Neuronal stem cell (in vitro differentiated cells): Measurements from ENCODE around the gene IVD.
A peak's percentile ranks its signal among the peaks of the same experiment; 100 is the strongest.

ENCODE experiments used
- DNase-seq: peaks from one replicate; pipeline ENCODE4 v3.0.0-alpha.2; 2013; ENCODE audit warnings: low spot score
- H2AFZ ChIP-seq: one replicate; pipeline ENCODE4 v1.6.1; 2013; ENCODE audit warnings: mild to moderate bottlenecking, low read length, inconsistent platforms
- H2AK5ac ChIP-seq: 2 replicates; pipeline ENCODE4 v1.6.1; 2013; ENCODE audit warnings: low read depth, mild to moderate bottlenecking, inconsistent platforms, low read length, moderate library complexity, mixed read lengths
- H2BK120ac ChIP-seq: 2 replicates; pipeline ENCODE4 v1.6.1; 2013; ENCODE audit warnings: low read depth, mild to moderate bottlenecking, inconsistent platforms, low read length, moderate library complexity, mixed read lengths
- H2BK12ac ChIP-seq: one replicate; pipeline ENCODE4 v1.6.1; 2013; ENCODE audit warnings: low read length, inconsistent platforms
- H2BK15ac ChIP-seq: 2 replicates; pipeline ENCODE4 v1.6.1; 2013; ENCODE audit warnings: mild to moderate bottlenecking, low read length, inconsistent platforms, mixed read lengths
- H2BK5ac ChIP-seq: one replicate; pipeline ENCODE4 v1.6.1; 2013; ENCODE audit warnings: inconsistent platforms, mild to moderate bottlenecking, low read length, moderate library complexity
- H3K14ac ChIP-seq: one replicate; pipeline ENCODE4 v1.6.1; 2013; ENCODE audit warnings: low read length, inconsistent platforms
- H3K18ac ChIP-seq: 2 replicates; pipeline ENCODE4 v1.6.1; 2013; ENCODE audit warnings: low read length, inconsistent platforms
- H3K23ac ChIP-seq: 2 replicates; pipeline ENCODE4 v1.6.1; 2013; ENCODE audit warnings: low read depth, mild to moderate bottlenecking, mixed read lengths, low read length, inconsistent platforms; ENCODE audit not compliant: poor library complexity
- H3K27ac ChIP-seq: replicated peaks from 3 replicates; pipeline ENCODE4 v1.5.1; 2013; ENCODE audit warnings: low read length, inconsistent platforms
- H3K27me3 ChIP-seq, 3 experiments: 2 replicates each; pipeline ENCODE4 v1.6.1; 2013; ENCODE audit warnings: low read length in 3 of 3, mild to moderate bottlenecking in 2 of 3, inconsistent platforms in 1 of 3, low read depth in 1 of 3, mixed read lengths in 1 of 3, moderate library complexity in 1 of 3; ENCODE audit not compliant: control insufficient read depth in 3 of 3, insufficient read depth in 3 of 3
- H3K36me3 ChIP-seq, 2 donors: replicated peaks in 1 of 2; 2 replicates each; pipeline ENCODE4 v1.6.1; 2013; ENCODE audit warnings: low read length in 2 of 2; ENCODE audit not compliant: control insufficient read depth in 2 of 2, insufficient read depth in 2 of 2
- H3K4ac ChIP-seq: 2 replicates; pipeline ENCODE4 v1.6.1; 2013; ENCODE audit warnings: inconsistent platforms, mild to moderate bottlenecking, low read length, moderate library complexity
- H3K4me1 ChIP-seq, 2 donors: 1 replicate in 1 of 2; 2 replicates in 1 of 2; pipeline ENCODE4 v1.6.1; 2013; ENCODE audit warnings: low read length in 2 of 2, low read depth in 1 of 2; ENCODE audit not compliant: control insufficient read depth in 2 of 2, insufficient read depth in 1 of 2
- H3K4me2 ChIP-seq: one replicate; pipeline ENCODE4 v1.6.1; 2013; ENCODE audit warnings: mild to moderate bottlenecking, low read length, inconsistent platforms; ENCODE audit not compliant: insufficient read depth, poor library complexity, severe bottlenecking
- H3K4me3 ChIP-seq, 2 donors: 2 replicates each; pipeline ENCODE4 v1.5.1; 2013; ENCODE audit warnings: low read length in 2 of 2, mild to moderate bottlenecking in 2 of 2, inconsistent platforms in 1 of 2, moderate library complexity in 1 of 2
- H3K79me1 ChIP-seq: one replicate; pipeline ENCODE4 v1.6.1; 2013; ENCODE audit warnings: low read depth, mild to moderate bottlenecking, inconsistent platforms, low read length, moderate library complexity
- H3K9ac ChIP-seq: one replicate; pipeline ENCODE4 v1.6.1; 2013; ENCODE audit warnings: mild to moderate bottlenecking, low read depth, low read length, inconsistent platforms; ENCODE audit not compliant: poor library complexity
- H3K9me3 ChIP-seq, 2 donors: replicated peaks in 1 of 2; 2 replicates each; pipeline versions ENCODE3 to v1.6.1; 2013; ENCODE audit warnings: low read length in 2 of 2, mild to moderate bottlenecking in 2 of 2, inconsistent platforms in 1 of 2, low read depth in 1 of 2, mixed read lengths in 1 of 2, moderate library complexity in 1 of 2; ENCODE audit not compliant: control insufficient read depth in 2 of 2, insufficient read depth in 1 of 2
- H4K8ac ChIP-seq: one replicate; pipeline ENCODE4 v1.6.1; 2013; ENCODE audit warnings: low read depth, mild to moderate bottlenecking, inconsistent platforms, low read length, moderate library complexity
- H4K91ac ChIP-seq: one replicate; pipeline ENCODE4 v1.6.1; 2013; ENCODE audit warnings: low read length, low read depth, mild to moderate bottlenecking, inconsistent platforms; ENCODE audit not compliant: poor library complexity
- WGBS, 2 donors: extraction: QIAGEN DNeasy Blood & Tissue Kit; methylation state at CpG; one replicate each; pipeline ENCODE4 v1.1.7; 2013; ENCODE audit warnings: missing lambda C conversion rate in 2 of 2, mixed read lengths in 1 of 2; ENCODE audit not compliant: insufficient read length in 2 of 2, insufficient replicate concordance in 1 of 2; ENCODE audit errors: extremely low coverage in 2 of 2; 5-methylcytosine and 5-hydroxymethylcytosine counted together

The IVD gene

DNA sequence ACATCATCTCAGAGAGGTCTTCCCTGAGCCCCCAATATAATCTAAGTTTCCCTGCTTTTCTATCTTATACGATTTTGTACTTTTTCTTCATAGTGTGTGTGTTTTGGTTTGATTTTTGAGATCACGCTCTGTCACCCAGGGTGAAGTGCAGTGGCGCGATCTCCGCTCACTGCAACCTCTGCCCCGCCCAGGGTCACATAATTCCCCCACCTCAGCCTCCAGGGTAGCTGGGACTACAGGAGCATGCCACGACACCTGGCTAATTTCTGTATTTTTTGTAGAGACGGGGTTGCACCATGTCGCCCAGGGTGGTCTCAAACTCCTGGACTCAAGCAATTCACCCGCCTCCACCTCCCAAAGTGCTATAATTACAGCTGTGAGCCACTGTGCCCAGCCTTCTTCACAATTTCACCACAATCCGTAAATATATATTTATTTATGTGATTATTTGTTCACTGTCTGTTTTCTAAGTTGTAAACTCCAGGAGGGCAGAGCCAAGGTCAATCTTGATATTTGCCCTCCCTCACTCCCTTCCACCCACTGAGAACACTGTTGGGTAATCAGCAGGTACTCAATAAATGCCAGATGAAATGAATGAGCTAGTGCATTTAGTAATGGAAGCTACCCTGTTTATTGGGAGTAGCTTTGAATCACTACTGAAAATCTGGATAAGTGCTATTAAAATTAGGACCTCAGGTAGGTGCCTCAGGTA, 23.6 kb upstream of the IVD start:
- Histone ChIP-seq H2BK120ac (no peak overlapping the region), H4K91ac (no peak overlapping the region), H3K4me3 (no peak overlapping the region), H4K8ac (no peak overlapping the region), H3K18ac (no peak overlapping the region), H3K4me2 (no peak overlapping the region), H3K79me1 (peaks cover 8% of the 10 kb centered on the region), H3K4me1 (peaks cover 0 to 2% of the 10 kb centered on the region in 2 donors), H3K4ac (no peak overlapping the region), H2AK5ac (no peak overlapping the region), H3K23ac (no peak overlapping the region), H2BK15ac (no peak overlapping the region), H2BK5ac (no peak overlapping the region), H2BK12ac (no peak overlapping the region), H3K36me3 (peaks cover 11 to 28% of the 10 kb centered on the region in 2 donors), H3K27ac (no peak overlapping the region), H3K27me3 (no peaks in the 10 kb centered on the region), H3K14ac (no peak overlapping the region), H3K9me3 (no peaks in the 10 kb centered on the region), H2AFZ (peak overlapping the region; percentile 82), H3K9ac (no peak overlapping the region)
- no peak for DNase-seq
- WGBS, 2 donors, result no CpG with 5 or more reads among the region's 11 CpGs

DNA sequence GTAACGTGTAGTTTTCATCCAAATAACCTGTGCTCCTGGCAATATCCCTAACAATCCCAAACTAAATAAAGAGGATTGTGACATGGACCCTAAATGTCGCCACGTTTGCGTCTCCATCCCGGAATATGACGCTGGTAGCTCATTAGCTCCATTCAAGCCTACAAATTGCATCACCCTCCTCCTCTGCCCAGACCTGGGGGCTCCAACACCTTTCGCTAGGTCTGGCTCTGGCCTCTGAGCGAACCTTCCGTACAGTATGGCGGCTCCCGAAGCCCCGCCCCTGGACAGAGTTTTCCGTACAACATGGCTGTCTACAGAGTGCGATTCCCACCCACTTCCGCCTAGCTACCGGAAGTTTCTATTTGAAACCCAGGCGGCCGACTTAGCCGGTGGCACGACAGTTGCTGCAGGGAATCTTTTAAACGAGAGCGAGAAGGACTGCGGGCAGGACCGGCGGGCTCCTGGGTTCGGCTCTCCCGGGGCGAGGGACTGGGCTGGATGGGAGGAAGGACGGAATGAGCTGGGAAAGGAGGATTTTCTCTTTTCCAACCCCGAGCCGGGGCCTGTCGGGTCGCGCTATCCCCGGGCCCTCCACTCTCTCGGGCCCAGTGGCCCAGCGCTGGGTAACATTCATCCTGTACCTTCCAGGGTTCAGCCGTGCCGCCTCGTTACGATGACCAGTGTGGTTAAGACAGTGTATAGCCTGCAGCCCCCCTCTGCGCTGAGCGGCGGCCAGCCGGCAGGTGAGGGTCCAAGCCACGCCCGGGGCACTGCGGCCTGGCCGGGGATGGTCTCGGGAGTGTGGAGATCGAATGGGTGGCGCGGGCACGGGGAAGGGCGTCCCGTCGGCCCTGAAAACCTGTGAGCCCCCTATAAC, 22.8 kb upstream of the IVD start, which contains the start of gene KNSTRN:
Gene KNSTRN, plus strand, starts transcription at position 142 of the 877 bp plus-strand sequence. Its CDS starts 115 bp downstream, at position 257.
- Histone ChIP-seq H2BK15ac (no peak within 1 kb of the TSS), H3K18ac (peak within 1 kb of the TSS; percentile 96), H3K4ac (no peak within 1 kb of the TSS)

DNA sequence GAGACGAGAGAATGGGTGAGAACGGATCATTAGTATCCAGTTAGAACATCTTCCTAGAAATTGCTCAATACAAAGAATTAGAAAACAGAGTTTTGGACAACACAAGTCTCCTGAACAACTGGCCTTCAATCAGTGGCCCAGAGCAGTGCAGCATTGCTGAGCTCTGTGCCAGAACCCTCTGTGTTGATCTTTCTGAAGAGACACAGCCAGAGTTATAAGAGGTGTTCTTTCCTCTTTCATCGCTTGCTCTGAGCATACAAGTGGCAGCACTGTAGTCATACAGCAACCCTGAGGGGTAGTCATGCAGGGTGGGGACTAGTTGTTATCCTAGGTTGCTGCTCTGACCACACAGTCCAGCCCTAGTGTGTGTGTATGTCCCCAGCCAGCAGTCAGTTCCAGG, 19.1 kb upstream of the IVD start:
- Histone ChIP-seq H3K4ac (no peak overlapping the region), H3K18ac (no peak overlapping the region), H3K9me3 (peaks cover 0 to 2% of the 10 kb centered on the region in 2 donors), H2BK15ac (no peak overlapping the region), H3K27me3 (no peaks in the 10 kb centered on the region), H3K27ac (no peak overlapping the region), H3K4me2 (no peak overlapping the region), H4K91ac (no peak overlapping the region), H3K4me1 (peaks cover 0 to 2% of the 10 kb centered on the region in 2 donors), H2BK12ac (no peak overlapping the region), H2BK120ac (no peak overlapping the region), H4K8ac (no peak overlapping the region), H3K23ac (no peak overlapping the region), H3K9ac (no peak overlapping the region), H2AK5ac (no peak overlapping the region), H2BK5ac (no peak overlapping the region), H3K79me1 (peaks cover 8% of the 10 kb centered on the region), H3K36me3 (peaks cover 32 to 73% of the 10 kb centered on the region in 2 donors), H3K14ac (no peak overlapping the region), H3K4me3 (no peak overlapping the region), H2AFZ (no peak overlapping the region)
- WGBS, 2 donors, result no CpG with 5 or more reads among the region's 3 CpGs
- DNase-seq, result no peak

More for the DNA sequence above, 22.8 kb upstream of the IVD start, which contains the start of gene KNSTRN:
- no peak within 1 kb of the TSS for H3K14ac ChIP-seq
- peak within 1 kb of the TSS; percentile 73 for H3K4me2 ChIP-seq
- H3K36me3 ChIP-seq, result peaks cover 19 to 36% of the 10 kb centered on the region in 2 donors
- H3K9me3 ChIP-seq, result peaks cover 0 to 2% of the 10 kb centered on the region in 2 donors
- peaks cover 8% of the 10 kb centered on the region for H3K79me1 ChIP-seq
- no peak within 1 kb of the TSS for H4K8ac ChIP-seq
- H2AK5ac ChIP-seq, result peak within 1 kb of the TSS; percentile 77
- H2BK120ac ChIP-seq, result peak within 1 kb of the TSS; percentile 17
- H3K23ac ChIP-seq, result peak within 1 kb of the TSS; percentile 68
- DNase-seq, result peak; percentile 87
- peaks cover 0 to 2% of the 10 kb centered on the region in 2 donors for H3K4me1 ChIP-seq
- no peaks in the 10 kb centered on the region for H3K27me3 ChIP-seq
- H3K9ac ChIP-seq, result peak within 1 kb of the TSS; percentile 100
- peak within 1 kb of the TSS; percentile 96 for H2BK5ac ChIP-seq
- peak within 1 kb of the TSS; percentile 93 to 96 for H3K4me3 ChIP-seq
- H3K27ac ChIP-seq, result no peak within 1 kb of the TSS
- H4K91ac ChIP-seq, result peak within 1 kb of the TSS; percentile 81
- H2AFZ ChIP-seq, result peak within 1 kb of the TSS; percentile 82
- peak within 1 kb of the TSS; percentile 48 for H2BK12ac ChIP-seq
- WGBS, 2 donors, result no CpG with 5 or more reads among the region's 57 CpGs
